Measurements from ENCODE around the gene CDK6.

The CDK6 gene

GRCh38 chr7:92586841-92587240 is 249.5 kb downstream of the CDK6 start:
- no peak for DNase-seq (ENCODE audit: low read depth)

GRCh38 chr7:92586403-92586802 is 250.0 kb downstream of the CDK6 start:
- no peak for DNase-seq (ENCODE audit: low read depth)

DNA sequence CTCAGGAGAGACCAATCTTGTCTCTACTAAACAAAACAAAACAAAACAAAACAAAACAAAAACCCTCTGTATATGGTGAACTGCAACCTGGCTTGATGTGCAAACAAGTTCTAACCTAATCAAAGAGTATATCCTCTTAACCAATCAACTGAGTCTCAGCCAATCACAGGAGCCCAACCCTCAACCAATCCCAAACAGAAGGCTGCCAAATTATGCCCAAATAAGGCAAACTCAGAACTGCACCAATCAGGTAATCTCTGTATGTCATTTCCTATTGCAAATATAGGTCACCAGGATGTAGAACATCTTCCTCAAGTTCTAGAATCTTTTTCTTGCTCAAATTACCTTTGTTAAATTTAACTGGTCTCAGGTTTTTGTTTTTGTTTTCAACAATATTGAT is 251.4 kb downstream of the CDK6 start:
- DNase-seq (ENCODE audit: low read depth): no peak

DNA sequence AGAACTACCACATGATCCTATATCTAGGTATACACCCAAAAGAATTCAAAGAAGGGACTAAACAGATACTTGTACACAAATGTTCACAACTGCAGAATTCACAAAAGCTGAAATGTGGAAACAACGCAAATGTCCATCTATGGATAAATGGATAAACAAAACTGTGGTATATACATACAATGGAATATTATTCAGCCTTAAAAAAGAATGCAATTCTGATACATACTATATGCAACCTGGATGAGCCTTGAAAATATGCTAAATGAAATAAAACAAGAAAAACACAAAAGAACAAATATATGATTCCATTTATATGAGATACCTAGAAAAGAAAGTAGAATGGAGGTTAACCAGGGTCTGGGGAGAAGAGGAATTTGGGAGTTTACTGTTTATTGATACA is 253.4 kb downstream of the CDK6 start:
- DNase-seq (ENCODE audit: low read depth): no peak

DNA sequence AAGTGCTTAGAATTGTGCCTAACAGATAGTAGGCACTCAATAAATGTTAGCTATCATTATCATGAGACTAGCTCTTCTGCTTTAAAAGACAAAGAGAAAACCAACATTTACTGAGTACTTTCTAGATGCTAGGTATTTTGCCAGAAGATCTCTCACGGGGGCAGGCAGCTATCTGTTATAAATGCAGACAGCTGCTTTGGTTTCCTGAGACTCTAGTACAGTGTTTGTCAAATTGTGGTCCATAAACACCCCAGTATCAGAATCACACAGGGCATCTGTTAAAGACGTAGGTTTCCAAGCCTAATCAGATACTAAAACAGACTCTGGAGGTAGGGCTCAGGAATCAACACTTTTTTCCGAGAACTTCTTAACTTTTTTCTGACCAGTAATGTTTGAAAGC is 260.1 kb downstream of the CDK6 start:
- DNase-seq (ENCODE audit: low read depth): no peak

GRCh38 chr7:92569137-92569536 is 267.2 kb downstream of the CDK6 start:
- DNase-seq (ENCODE audit: low read depth): no peak

GRCh38 chr7:92567460-92567859 is 268.9 kb downstream of the CDK6 start:
- DNase-seq (ENCODE audit: low read depth): no peak

DNA sequence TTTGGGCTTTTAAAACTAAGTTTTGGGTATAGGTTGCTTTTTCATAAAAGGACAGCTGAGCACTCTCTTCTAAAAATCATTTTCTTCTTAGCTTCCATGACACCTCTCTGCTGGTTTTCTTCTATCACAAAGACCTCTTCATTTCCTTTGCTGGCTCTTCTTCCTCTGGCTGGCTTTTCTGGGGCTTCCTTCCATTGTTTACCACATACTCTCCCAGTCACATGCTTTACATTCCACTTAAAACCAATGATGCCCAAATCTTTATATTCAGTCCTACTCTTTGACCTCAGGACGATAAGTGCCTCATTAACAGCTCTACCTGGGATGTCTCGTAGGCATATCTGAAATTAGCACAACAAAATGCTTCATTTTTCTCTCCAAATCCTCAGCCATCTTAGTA is 273.0 kb downstream of the CDK6 start:
- no peak for DNase-seq (ENCODE audit: low read depth)

GRCh38 chr7:92560602-92561001 is 275.8 kb downstream of the CDK6 start:
- DNase-seq (ENCODE audit: low read depth): no peak

DNA sequence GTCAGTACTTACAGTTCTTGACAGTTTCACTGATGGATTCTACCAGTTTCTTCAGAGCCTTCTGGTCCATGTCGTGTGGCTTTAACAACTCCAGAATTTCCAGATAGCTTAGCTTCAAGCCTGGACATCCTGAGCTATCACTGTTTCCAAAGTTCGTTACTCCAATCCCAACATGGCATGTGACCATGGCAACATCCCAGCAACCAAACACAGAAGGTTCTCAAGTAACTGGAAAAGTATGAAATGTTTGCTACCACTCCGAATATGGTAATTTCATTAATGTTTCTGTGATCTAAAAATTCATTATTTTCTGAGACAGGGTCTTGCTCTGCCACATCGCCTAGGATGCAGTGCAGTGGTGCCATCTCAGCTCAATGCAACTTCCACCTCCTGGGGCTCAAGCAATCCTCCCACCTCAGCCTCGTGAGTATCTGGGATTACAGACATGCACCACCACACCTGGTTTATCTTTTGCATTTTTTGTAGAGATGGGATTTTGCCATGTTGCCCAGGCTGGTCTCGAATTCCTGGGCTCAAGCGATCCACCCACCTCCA is 278.5 kb downstream of the CDK6 start:
- no peak for DNase-seq (ENCODE audit: low read depth)

DNA sequence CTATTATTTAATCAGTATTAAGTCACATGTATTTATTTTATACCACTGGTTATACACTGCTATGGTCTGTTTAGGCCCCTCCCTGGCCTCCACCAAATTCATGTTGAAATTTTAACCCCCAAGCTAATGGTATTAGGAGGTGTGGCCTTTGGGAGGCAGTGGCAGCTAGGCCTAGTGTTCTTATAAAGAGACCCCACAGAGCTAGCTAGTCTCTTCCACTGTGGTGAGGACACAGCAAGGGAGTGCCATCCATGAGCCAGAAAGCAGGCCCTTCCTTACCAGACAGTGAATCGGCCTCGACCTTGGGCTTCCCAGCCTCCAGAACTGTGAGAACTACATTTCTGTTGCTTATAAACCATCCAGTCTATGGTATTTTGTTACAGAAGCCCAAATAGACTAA is 279.1 kb downstream of the CDK6 start:
- DNase-seq (ENCODE audit: low read depth): no peak

All from activated T-helper 9 cell treated with anti-CD3 and anti-CD28 coated beads, Interleukin-2, amount 50 U/mL, for 16 hours (primary cell).